HCT116 (cell line): ENCODE data around the gene MAP4. TPM values are rescaled to one million over a fixed set of nuclear protein-coding genes. Genes with fewer than 3 reads are reported as not detected.

Experiments used
- ATAC-seq: fragments of 200-7000 bp; cut with Tn5 transposase; 2 replicates; pipeline ENCODE4 v1.9.1; 2020; ENCODE audit warnings: mild to moderate bottlenecking, moderate library complexity
- BruUV-seq: library from RNA; stranded (reverse); fragments of 400-500 nt; replicated peaks from 2 replicates; lab custom pipeline; 2021; lab: Mats Ljungman, UMichigan
- CTCF ChIA-PET: fragments of 300-600 bp; sonication (Branson Sonifier 250); formaldehyde crosslinking; loops from one replicate; lab custom pipeline; 2021; ENCODE audit warnings: antibody characterized with exemption; lab: Charles Lee
- POLR2A ChIA-PET: fragments of 300-600, 350-600 bp; sonication (Branson Sonifier 250); formaldehyde crosslinking; loops from one replicate; lab custom pipeline; 2021; ENCODE audit warnings: antibody characterized with exemption; lab: Charles Lee
- RAD21 ChIA-PET, 2 experiments: fragments of 300-600 bp; sonication (Branson Sonifier 250); formaldehyde crosslinking; loops; one replicate each; lab custom pipeline; 2023; ENCODE audit warnings: low total read pairs in 2 of 2; ENCODE audit not compliant: uncharacterized antibody in 2 of 2, unreplicated experiment in 2 of 2, low non-redundant PET in 1 of 2; lab: Charles Lee
- DNase-seq: peaks from one replicate; pipeline ENCODE4 v3.0.0-alpha.2; 2010; ENCODE audit warnings: low read depth, low spot score
- H2AFZ ChIP-seq: fragments of 200-600 bp; shearing (Covaris generic), sonication (generic); 2 replicates; pipeline ENCODE4 v1.6.1; 2017; ENCODE audit warnings: low read depth, mixed run types, mixed read lengths, antibody characterized with exemption, low read length; ENCODE audit not compliant: poor library complexity, severe bottlenecking
- H3K27ac ChIP-seq: 2 replicates; pipeline ENCODE4 v1.5.1; 2012; ENCODE audit warnings: low read depth, low read length
- H3K27me3 ChIP-seq: fragments of 200-600 bp; sonication (generic); 2 replicates; pipeline ENCODE4 v1.6.1; 2016; ENCODE audit warnings: mixed run types, low read length, mixed read lengths; ENCODE audit not compliant: insufficient read depth
- H3K36me3 ChIP-seq, 2 experiments: fragments of 200-500 bp in 1 of 2; fragments of 200-600 bp in 1 of 2; sonication (Bioruptor generic) in 1 of 2; sonication (generic) in 1 of 2; 2 replicates each; pipeline versions ENCODE4 v1.5.1 to v1.6.1; 2014 to 2016; ENCODE audit warnings: low read length in 2 of 2, inconsistent platforms in 1 of 2, mixed read lengths in 1 of 2, mixed run types in 1 of 2; ENCODE audit not compliant: insufficient read depth in 2 of 2, control insufficient read depth in 1 of 2
- H3K4me1 ChIP-seq, 2 experiments: fragments of 200-600 bp in 1 of 2; sonication (generic) in 1 of 2; 2 replicates each; pipeline versions ENCODE4 v1.5.1 to v1.6.1; 2012 to 2017; ENCODE audit warnings: low read length in 2 of 2, inconsistent platforms in 1 of 2, mild to moderate bottlenecking in 1 of 2, mixed read lengths in 1 of 2, mixed run types in 1 of 2, moderate library complexity in 1 of 2; ENCODE audit not compliant: insufficient read depth in 2 of 2, control insufficient read depth in 1 of 2
- H3K4me2 ChIP-seq: fragments of 200-600 bp; sonication (generic); 2 replicates; pipeline ENCODE4 v1.6.1; 2017; ENCODE audit warnings: mixed run types, low read length, mixed read lengths
- H3K4me3 ChIP-seq, 2 experiments: fragments of 200-600 bp in 1 of 2; sonication (generic) in 1 of 2; replicated peaks in 1 of 2; 2 replicates each; pipeline ENCODE4 v1.5.1; 2011 to 2016; ENCODE audit warnings: low read length in 2 of 2, control low read depth in 1 of 2, low read depth in 1 of 2, mild to moderate bottlenecking in 1 of 2, mixed read lengths in 1 of 2, mixed run types in 1 of 2
- H3K79me2 ChIP-seq: fragments of 200-600 bp; sonication (generic); 2 replicates; pipeline ENCODE4 v1.6.1; 2017; ENCODE audit warnings: mild to moderate bottlenecking, mixed run types, low read length, moderate library complexity, mixed read lengths; ENCODE audit not compliant: insufficient read depth
- H3K9ac ChIP-seq: fragments of 200-600 bp; sonication (generic); 2 replicates; pipeline ENCODE4 v1.6.1; 2016; ENCODE audit warnings: low read length, mixed read lengths
- H3K9me2 ChIP-seq: fragments of 200-600 bp; sonication (generic), shearing (Covaris generic); 2 replicates; pipeline ENCODE4 v1.6.1; 2017; ENCODE audit warnings: mixed run types, mild to moderate bottlenecking, moderate library complexity; ENCODE audit not compliant: insufficient read depth
- H3K9me3 ChIP-seq, 2 experiments: fragments of 200-500 bp in 1 of 2; fragments of 200-600 bp in 1 of 2; sonication (Bioruptor generic) in 1 of 2; sonication (generic) in 1 of 2; 2 replicates each; pipeline ENCODE4 v1.6.1; 2014 to 2017; ENCODE audit warnings: low read length in 2 of 2, mixed read lengths in 2 of 2, inconsistent platforms in 1 of 2, low read depth in 1 of 2, mild to moderate bottlenecking in 1 of 2, mixed run types in 1 of 2, moderate library complexity in 1 of 2; ENCODE audit not compliant: control insufficient read depth in 1 of 2, insufficient read depth in 1 of 2
- H4K20me1 ChIP-seq: fragments of 200-600 bp; sonication (generic), shearing (Covaris generic); 2 replicates; pipeline ENCODE4 v1.6.1; 2017; ENCODE audit warnings: mixed run types, mild to moderate bottlenecking, moderate library complexity; ENCODE audit not compliant: insufficient read depth
- ELF1 ChIP-seq: IDR thresholded peaks from 2 replicates; pipeline ENCODE4 v1.6.1; 2012; ENCODE audit warnings: low read depth, borderline replicate concordance
- FOSL1 ChIP-seq: IDR thresholded peaks from 2 replicates; pipeline ENCODE4 v1.6.1; 2012; ENCODE audit warnings: low read depth
- intact Hi-C: fragments of 100-400 bp; cut with micrococcal nuclease; formaldehyde crosslinking; loops from 2 replicates; pipeline ENCODE4 v1.10.0; 2022
- total RNA-seq: library from RNA; stranded (reverse); gene quantifications from one replicate; pipeline ENCODE4 v1.2.1, GENCODE V29; 2021; ENCODE audit not compliant: unreplicated experiment
- TF ChIP-seq, protein P1 (sequence below): IDR thresholded peaks from 2 replicates; pipeline ENCODE4 v1.6.1; 2012; ENCODE audit warnings: low read depth
- TF ChIP-seq, protein P2 (sequence below), 3 experiments: fragments of 200-600 bp in 1 of 3; sonication (generic) in 1 of 3; IDR thresholded peaks in 2 of 3; conservative IDR thresholded peaks in 1 of 3; 2 replicates each; pipeline ENCODE4 v1.5.1; 2012 to 2017; ENCODE audit warnings: low read depth in 2 of 3, low read length in 2 of 3, antibody characterized with exemption in 1 of 3, borderline replicate concordance in 1 of 3, control low read depth in 1 of 3, mild to moderate bottlenecking in 1 of 3, mixed read lengths in 1 of 3, mixed run types in 1 of 3, moderate library complexity in 1 of 3; ENCODE audit not compliant: insufficient read depth in 1 of 3
- TF ChIP-seq, protein P3 (sequence below): IDR thresholded peaks from 2 replicates; pipeline ENCODE4 v1.6.1; 2011; ENCODE audit warnings: mild to moderate bottlenecking, low read length, moderate library complexity; ENCODE audit not compliant: insufficient replicate concordance; ENCODE audit errors: extremely low read depth

Gene MAP4
- total RNA-seq, 1 experiment from 2014 or later = 200 TPM

DNA sequence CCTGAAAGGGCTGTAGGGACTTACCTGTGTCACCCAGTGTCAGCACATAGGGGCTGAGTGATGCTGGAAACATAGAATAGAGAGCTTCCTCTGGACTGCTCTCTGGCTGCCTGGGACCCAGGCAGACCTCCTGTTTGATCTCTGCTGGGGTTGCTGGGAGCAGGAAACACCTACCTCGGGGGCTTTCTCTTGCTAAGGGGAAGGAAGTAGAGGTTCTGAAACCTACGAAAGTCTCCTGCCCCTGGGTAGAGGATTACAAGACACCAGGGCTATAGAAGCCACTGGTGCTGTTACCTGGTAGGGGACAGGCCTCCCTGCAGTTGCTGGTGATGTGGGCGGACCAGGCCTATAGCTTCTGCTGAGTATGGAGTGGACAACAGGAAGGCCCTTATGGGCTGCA, 131.6 kb downstream of the MAP4 start:
- Histone ChIP-seq H3K9me2 (no peaks in the 10 kb centered on the region), H3K79me2 (no peaks in the 10 kb centered on the region), H3K4me1 (0 out of 4 replicates have a peak, but pooled peaks cover 0 to 5% of the 10 kb centered on the region in 2 experiments), H3K36me3 (no peaks in the 10 kb centered on the region), H3K4me2 (no peak overlapping the region), H4K20me1 (no peaks in the 10 kb centered on the region), H3K9ac (no peak overlapping the region), H2AFZ (no peak overlapping the region), H3K27ac (no peak overlapping the region), H3K9me3 (no peaks in the 10 kb centered on the region), H3K4me3 (no peak overlapping the region), H3K27me3 (no peaks in the 10 kb centered on the region)
- ChIA-PET CTCF (no interaction called here), POLR2A (no interaction called here), RAD21 (no interaction called here)
- ATAC-seq (no peak), DNase-seq (no peak)
- intact Hi-C loops = no loop called here
- TF ChIP-seq, protein P1, sequence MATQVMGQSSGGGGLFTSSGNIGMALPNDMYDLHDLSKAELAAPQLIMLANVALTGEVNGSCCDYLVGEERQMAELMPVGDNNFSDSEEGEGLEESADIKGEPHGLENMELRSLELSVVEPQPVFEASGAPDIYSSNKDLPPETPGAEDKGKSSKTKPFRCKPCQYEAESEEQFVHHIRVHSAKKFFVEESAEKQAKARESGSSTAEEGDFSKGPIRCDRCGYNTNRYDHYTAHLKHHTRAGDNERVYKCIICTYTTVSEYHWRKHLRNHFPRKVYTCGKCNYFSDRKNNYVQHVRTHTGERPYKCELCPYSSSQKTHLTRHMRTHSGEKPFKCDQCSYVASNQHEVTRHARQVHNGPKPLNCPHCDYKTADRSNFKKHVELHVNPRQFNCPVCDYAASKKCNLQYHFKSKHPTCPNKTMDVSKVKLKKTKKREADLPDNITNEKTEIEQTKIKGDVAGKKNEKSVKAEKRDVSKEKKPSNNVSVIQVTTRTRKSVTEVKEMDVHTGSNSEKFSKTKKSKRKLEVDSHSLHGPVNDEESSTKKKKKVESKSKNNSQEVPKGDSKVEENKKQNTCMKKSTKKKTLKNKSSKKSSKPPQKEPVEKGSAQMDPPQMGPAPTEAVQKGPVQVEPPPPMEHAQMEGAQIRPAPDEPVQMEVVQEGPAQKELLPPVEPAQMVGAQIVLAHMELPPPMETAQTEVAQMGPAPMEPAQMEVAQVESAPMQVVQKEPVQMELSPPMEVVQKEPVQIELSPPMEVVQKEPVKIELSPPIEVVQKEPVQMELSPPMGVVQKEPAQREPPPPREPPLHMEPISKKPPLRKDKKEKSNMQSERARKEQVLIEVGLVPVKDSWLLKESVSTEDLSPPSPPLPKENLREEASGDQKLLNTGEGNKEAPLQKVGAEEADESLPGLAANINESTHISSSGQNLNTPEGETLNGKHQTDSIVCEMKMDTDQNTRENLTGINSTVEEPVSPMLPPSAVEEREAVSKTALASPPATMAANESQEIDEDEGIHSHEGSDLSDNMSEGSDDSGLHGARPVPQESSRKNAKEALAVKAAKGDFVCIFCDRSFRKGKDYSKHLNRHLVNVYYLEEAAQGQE = no peak
- TF ChIP-seq, protein P2, sequence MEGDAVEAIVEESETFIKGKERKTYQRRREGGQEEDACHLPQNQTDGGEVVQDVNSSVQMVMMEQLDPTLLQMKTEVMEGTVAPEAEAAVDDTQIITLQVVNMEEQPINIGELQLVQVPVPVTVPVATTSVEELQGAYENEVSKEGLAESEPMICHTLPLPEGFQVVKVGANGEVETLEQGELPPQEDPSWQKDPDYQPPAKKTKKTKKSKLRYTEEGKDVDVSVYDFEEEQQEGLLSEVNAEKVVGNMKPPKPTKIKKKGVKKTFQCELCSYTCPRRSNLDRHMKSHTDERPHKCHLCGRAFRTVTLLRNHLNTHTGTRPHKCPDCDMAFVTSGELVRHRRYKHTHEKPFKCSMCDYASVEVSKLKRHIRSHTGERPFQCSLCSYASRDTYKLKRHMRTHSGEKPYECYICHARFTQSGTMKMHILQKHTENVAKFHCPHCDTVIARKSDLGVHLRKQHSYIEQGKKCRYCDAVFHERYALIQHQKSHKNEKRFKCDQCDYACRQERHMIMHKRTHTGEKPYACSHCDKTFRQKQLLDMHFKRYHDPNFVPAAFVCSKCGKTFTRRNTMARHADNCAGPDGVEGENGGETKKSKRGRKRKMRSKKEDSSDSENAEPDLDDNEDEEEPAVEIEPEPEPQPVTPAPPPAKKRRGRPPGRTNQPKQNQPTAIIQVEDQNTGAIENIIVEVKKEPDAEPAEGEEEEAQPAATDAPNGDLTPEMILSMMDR (IDR thresholded peaks at IDR 0.05 in 2 of 3, conservative IDR thresholded peaks at IDR 0.05 in 1 of 3; ENCODE audit: borderline replicate concordance in 1 of 3, insufficient read depth in 1 of 3, low read depth in 2 of 3, low read length in 2 of 3) = no peak
- TF ChIP-seq, protein P3, sequence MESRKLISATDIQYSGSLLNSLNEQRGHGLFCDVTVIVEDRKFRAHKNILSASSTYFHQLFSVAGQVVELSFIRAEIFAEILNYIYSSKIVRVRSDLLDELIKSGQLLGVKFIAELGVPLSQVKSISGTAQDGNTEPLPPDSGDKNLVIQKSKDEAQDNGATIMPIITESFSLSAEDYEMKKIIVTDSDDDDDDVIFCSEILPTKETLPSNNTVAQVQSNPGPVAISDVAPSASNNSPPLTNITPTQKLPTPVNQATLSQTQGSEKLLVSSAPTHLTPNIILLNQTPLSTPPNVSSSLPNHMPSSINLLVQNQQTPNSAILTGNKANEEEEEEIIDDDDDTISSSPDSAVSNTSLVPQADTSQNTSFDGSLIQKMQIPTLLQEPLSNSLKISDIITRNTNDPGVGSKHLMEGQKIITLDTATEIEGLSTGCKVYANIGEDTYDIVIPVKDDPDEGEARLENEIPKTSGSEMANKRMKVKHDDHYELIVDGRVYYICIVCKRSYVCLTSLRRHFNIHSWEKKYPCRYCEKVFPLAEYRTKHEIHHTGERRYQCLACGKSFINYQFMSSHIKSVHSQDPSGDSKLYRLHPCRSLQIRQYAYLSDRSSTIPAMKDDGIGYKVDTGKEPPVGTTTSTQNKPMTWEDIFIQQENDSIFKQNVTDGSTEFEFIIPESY = no peak
- TF ChIP-seq FOSL1 (no peak), ELF1 (no peak)
- BruUV-seq = no TSS peak
